WTC11 (cell line): ENCODE results near the gene CXorf38. TPM values are rescaled to one million over a fixed set of nuclear protein-coding genes. Genes with fewer than 3 reads are reported as not detected.

Experiments
- ATAC-seq: fragments of 200-7000 bp; cut with Tn5 transposase; 2 replicates; pipeline ENCODE4 v1.10.0; 2021; ENCODE audit warnings: mild to moderate bottlenecking, moderate library complexity
- CTCF ChIA-PET: fragments of 300-600 bp; sonication (Branson Sonifier 250); formaldehyde crosslinking; loops from one replicate; lab custom pipeline; 2021; ENCODE audit warnings: antibody characterized with exemption; lab: Charles Lee
- POLR2A ChIA-PET: fragments of 350-600 bp; sonication (Branson Sonifier 250); formaldehyde crosslinking; loops from one replicate; lab custom pipeline; 2021; ENCODE audit warnings: antibody characterized with exemption; lab: Charles Lee
- DNase-seq: peaks from one replicate; pipeline ENCODE4 v3.0.0; 2021; ENCODE audit warnings: low spot score
- H3K27ac Mint-ChIP-seq: 2 replicates; pipeline ENCODE4 v1.8.0; 2021; ENCODE audit warnings: mixed read lengths
- H3K27me3 Mint-ChIP-seq: 2 replicates; pipeline ENCODE4 v1.8.0; 2021; ENCODE audit warnings: low read depth, mild to moderate bottlenecking, moderate library complexity, mixed read lengths
- H3K36me3 Mint-ChIP-seq: 2 replicates; pipeline ENCODE4 v1.8.0; 2021; ENCODE audit warnings: mixed read lengths
- H3K4me1 Mint-ChIP-seq: 2 replicates; pipeline ENCODE4 v1.8.0; 2022; ENCODE audit warnings: mixed read lengths
- H3K4me3 Mint-ChIP-seq: 2 replicates; pipeline ENCODE4 v1.8.0; 2021; ENCODE audit warnings: mild to moderate bottlenecking, moderate library complexity, mixed read lengths
- H3K9me3 Mint-ChIP-seq: 2 replicates; pipeline ENCODE4 v1.8.0; 2021; ENCODE audit warnings: mixed read lengths
- EMX1 ChIP-seq: fragments of 250-450 bp; sonication (Bioruptor Pico); IDR thresholded peaks from 2 replicates; pipeline ENCODE4 v1.8.0; 2021; ENCODE audit warnings: mild to moderate bottlenecking
- ERG ChIP-seq: fragments of 250-450 bp; sonication (Bioruptor Pico); IDR thresholded peaks from 2 replicates; pipeline ENCODE4 v1.8.0; 2021; ENCODE audit warnings: mild to moderate bottlenecking
- FOXJ3 ChIP-seq: sonication (generic); formaldehyde crosslinking; IDR thresholded peaks from 2 replicates; pipeline ENCODE4 v1.9.0; 2021; ENCODE audit warnings: missing genetic modification reagents, mild to moderate bottlenecking, borderline replicate concordance
- FOXK1 ChIP-seq: sonication (generic); formaldehyde crosslinking; IDR thresholded peaks from 2 replicates; pipeline ENCODE4 v1.8.0; 2022; ENCODE audit warnings: mild to moderate bottlenecking, moderate library complexity, missing genetic modification reagents
- GRHL2 ChIP-seq: fragments of 250-450 bp; sonication (Bioruptor Pico); IDR thresholded peaks from 2 replicates; pipeline ENCODE4 v1.8.0; 2022; ENCODE audit warnings: mild to moderate bottlenecking, moderate library complexity; ENCODE audit not compliant: insufficient replicate concordance, severe bottlenecking
- IRF1 ChIP-seq: sonication (generic); formaldehyde crosslinking; IDR thresholded peaks from 2 replicates; pipeline ENCODE4 v1.8.0; 2023; ENCODE audit warnings: missing genetic modification reagents
- IRF2 ChIP-seq: sonication (generic); formaldehyde crosslinking; IDR thresholded peaks from 2 replicates; pipeline ENCODE4 v1.8.0; 2022; ENCODE audit warnings: low read depth, missing genetic modification reagents, borderline replicate concordance
- OVOL2 ChIP-seq: fragments of 250-450 bp; sonication (Bioruptor Pico); IDR thresholded peaks from 2 replicates; pipeline ENCODE4 v1.9.0; 2021; ENCODE audit warnings: mild to moderate bottlenecking, borderline replicate concordance
- SOX15 ChIP-seq: fragments of 250-450 bp; sonication (Bioruptor Pico); IDR thresholded peaks from 2 replicates; pipeline ENCODE4 v1.9.0; 2021; ENCODE audit warnings: mild to moderate bottlenecking
- ZNF138 ChIP-seq: sonication (generic); formaldehyde crosslinking; conservative IDR thresholded peaks from 2 replicates; pipeline ENCODE4 v1.8.1; 2022; ENCODE audit warnings: mild to moderate bottlenecking, moderate library complexity, missing genetic modification reagents
- ZNF232 ChIP-seq: sonication (generic); formaldehyde crosslinking; IDR thresholded peaks from 2 replicates; pipeline ENCODE4 v1.8.0; 2022; ENCODE audit warnings: mild to moderate bottlenecking, missing genetic modification reagents
- ZNF317 ChIP-seq: sonication (generic); formaldehyde crosslinking; IDR thresholded peaks from 2 replicates; pipeline ENCODE4 v1.8.1; 2023; ENCODE audit warnings: low read depth, mild to moderate bottlenecking, moderate library complexity, missing genetic modification reagents, borderline replicate concordance
- ZNF396 ChIP-seq: fragments of 250-450 bp; sonication (Bioruptor Pico); IDR thresholded peaks from 2 replicates; pipeline ENCODE4 v1.8.0; 2021; ENCODE audit warnings: mild to moderate bottlenecking, moderate library complexity, borderline replicate concordance
- ZNF532 ChIP-seq: fragments of 250-450 bp; sonication (Bioruptor Pico); IDR thresholded peaks from 2 replicates; pipeline ENCODE4 v1.9.0; 2021; ENCODE audit warnings: mild to moderate bottlenecking, borderline replicate concordance
- total RNA-seq: library from RNA; stranded (reverse); gene quantifications from 3 replicates; pipeline ENCODE4 v1.2.3, GENCODE V29; 2021
- TF ChIP-seq, protein P1 (sequence below): sonication (generic); formaldehyde crosslinking; IDR thresholded peaks from 2 replicates; pipeline ENCODE4 v1.8.1; 2023; ENCODE audit warnings: mild to moderate bottlenecking, missing genetic modification reagents, moderate library complexity
- TF ChIP-seq, protein P2 (sequence below): sonication (generic); formaldehyde crosslinking; IDR thresholded peaks from 2 replicates; pipeline ENCODE4 v1.8.1; 2022; ENCODE audit warnings: low read depth, missing genetic modification reagents, borderline replicate concordance
- TF ChIP-seq, protein P3 (sequence below): sonication (generic); formaldehyde crosslinking; IDR thresholded peaks from 2 replicates; pipeline ENCODE4 v1.8.0; 2022; ENCODE audit warnings: mild to moderate bottlenecking, missing genetic modification reagents

Gene CXorf38
- total RNA-seq, 1 experiment from 2014 or later = 10.0 TPM

GRCh38 chrX:40683245-40683644 is 35.9 kb upstream of the CXorf38 start:
- CTCF ChIA-PET = no interaction called here

DNA sequence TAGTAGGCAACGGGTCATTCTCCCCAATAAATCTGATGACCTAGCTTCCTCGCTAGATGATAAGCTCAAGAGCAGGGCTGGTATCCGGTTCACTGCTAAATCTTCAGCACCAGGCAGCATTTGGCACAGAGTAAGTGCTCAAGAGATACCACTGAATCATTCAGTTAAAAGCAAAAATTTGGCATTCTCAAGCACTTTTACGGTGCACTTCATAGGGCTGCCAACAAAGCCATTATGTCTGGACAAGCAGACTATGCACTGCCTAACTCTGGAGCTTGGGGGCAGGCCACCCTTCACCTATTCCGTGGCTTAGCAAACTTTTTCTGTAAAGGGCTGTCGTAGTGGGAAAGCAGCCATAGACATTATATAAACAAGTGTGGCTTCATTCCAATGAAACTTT is 23.8 kb upstream of the CXorf38 start:
- CTCF ChIA-PET = no interaction called here
- no peaks in the 10 kb centered on the region for H3K4me1 Mint-ChIP-seq
- ATAC-seq (no peak), DNase-seq (no peak)
- H3K4me3 Mint-ChIP-seq = no peak overlapping the region
- no peaks in the 10 kb centered on the region for H3K27me3 Mint-ChIP-seq
- no peaks in the 10 kb centered on the region for H3K9me3 Mint-ChIP-seq
- POLR2A ChIA-PET = no interaction called here
- H3K27ac Mint-ChIP-seq = no peak overlapping the region
- H3K36me3 Mint-ChIP-seq = peaks cover 63% of the 10 kb centered on the region
- TF ChIP-seq ZNF232 (CRISPR knock-in tag) (no peak), IRF1 (no peak), ZNF317 (CRISPR knock-in tag) (no peak), SOX15 (no peak), FOXJ3 (CRISPR knock-in tag) (no peak), GRHL2 (no peak), ZNF396 (CRISPR knock-in tag) (no peak), FOXK1 (no peak), ZNF138 (CRISPR knock-in tag) (no peak), IRF2 (CRISPR knock-in tag) (no peak)
- TF ChIP-seq, protein P1, sequence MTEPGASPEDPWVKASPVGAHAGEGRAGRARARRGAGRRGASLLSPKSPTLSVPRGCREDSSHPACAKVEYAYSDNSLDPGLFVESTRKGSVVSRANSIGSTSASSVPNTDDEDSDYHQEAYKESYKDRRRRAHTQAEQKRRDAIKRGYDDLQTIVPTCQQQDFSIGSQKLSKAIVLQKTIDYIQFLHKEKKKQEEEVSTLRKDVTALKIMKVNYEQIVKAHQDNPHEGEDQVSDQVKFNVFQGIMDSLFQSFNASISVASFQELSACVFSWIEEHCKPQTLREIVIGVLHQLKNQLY = no peak
- TF ChIP-seq, protein P2, sequence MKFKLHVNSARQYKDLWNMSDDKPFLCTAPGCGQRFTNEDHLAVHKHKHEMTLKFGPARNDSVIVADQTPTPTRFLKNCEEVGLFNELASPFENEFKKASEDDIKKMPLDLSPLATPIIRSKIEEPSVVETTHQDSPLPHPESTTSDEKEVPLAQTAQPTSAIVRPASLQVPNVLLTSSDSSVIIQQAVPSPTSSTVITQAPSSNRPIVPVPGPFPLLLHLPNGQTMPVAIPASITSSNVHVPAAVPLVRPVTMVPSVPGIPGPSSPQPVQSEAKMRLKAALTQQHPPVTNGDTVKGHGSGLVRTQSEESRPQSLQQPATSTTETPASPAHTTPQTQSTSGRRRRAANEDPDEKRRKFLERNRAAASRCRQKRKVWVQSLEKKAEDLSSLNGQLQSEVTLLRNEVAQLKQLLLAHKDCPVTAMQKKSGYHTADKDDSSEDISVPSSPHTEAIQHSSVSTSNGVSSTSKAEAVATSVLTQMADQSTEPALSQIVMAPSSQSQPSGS (CRISPR knock-in tag) = no peak

More at GRCh38 chrX:40683245-40683644, 35.9 kb upstream of the CXorf38 start:
- no peak for TF ChIP-seq ERG
- TF ChIP-seq EMX1 (CRISPR knock-in tag) = no peak
- TF ChIP-seq OVOL2 (CRISPR knock-in tag) = no peak
- TF ChIP-seq, protein P3, sequence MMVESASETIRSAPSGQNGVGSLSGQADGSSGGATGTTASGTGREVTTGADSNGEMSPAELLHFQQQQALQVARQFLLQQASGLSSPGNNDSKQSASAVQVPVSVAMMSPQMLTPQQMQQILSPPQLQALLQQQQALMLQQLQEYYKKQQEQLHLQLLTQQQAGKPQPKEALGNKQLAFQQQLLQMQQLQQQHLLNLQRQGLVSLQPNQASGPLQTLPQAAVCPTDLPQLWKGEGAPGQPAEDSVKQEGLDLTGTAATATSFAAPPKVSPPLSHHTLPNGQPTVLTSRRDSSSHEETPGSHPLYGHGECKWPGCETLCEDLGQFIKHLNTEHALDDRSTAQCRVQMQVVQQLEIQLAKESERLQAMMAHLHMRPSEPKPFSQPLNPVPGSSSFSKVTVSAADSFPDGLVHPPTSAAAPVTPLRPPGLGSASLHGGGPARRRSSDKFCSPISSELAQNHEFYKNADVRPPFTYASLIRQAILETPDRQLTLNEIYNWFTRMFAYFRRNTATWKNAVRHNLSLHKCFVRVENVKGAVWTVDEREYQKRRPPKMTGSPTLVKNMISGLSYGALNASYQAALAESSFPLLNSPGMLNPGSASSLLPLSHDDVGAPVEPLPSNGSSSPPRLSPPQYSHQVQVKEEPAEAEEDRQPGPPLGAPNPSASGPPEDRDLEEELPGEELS (CRISPR knock-in tag) = no peak
- TF ChIP-seq ZNF532 (CRISPR knock-in tag) = no peak
- TF ChIP-seq, all 79 proteins: peak for 0
- Mint-ChIP-seq H3K4me1 (peaks cover 6% of the 10 kb centered on the region; the same call in 1 of the 2 replicates), H3K27ac (no peak overlapping the region), H3K4me3 (no peak overlapping the region), H3K27me3 (no peaks in the 10 kb centered on the region), H3K36me3 (peaks cover 54% of the 10 kb centered on the region), H3K9me3 (no peaks in the 10 kb centered on the region)
- ATAC-seq = no peak
- DNase-seq = no peak
- POLR2A ChIA-PET = no interaction called here
